ENCODE results near the gene RAD51AP1. TPM values are rescaled to one million over a fixed set of nuclear protein-coding genes. Genes with fewer than 3 reads are reported as not detected.

Gene RAD51AP1
- polyA plus RNA-seq, 3 donors: 1.0 to 1.4 (median 1.3) TPM

- intact Hi-C loops (cut with micrococcal nuclease): no loop called here
- Mint-ChIP-seq H3K27me3 (ENCODE audit: low read depth in 3 of 3) (no peaks in the 10 kb centered on the region), H3K9me3 (no peaks in the 10 kb centered on the region), H3K27ac (peak overlapping the region; percentile 82 to 94 (median 88)), H3K4me3 (peak overlapping the region in 1 of 2 donors; percentile 47), H3K36me3 (peaks cover 5 to 19% of the 10 kb centered on the region in 2 donors), H3K4me1 (peaks cover 31% of the 10 kb centered on the region)
- Histone ChIP-seq H3K27me3 (ENCODE audit: control insufficient read depth in 2 of 2, insufficient read depth in 2 of 2, low read length in 2 of 2) (no peaks in the 10 kb centered on the region), H3K27ac (ENCODE audit: low read depth in 1 of 2, low read length in 2 of 2) (peak overlapping the region; percentile 33 to 73), H3K4me2 (replicated peaks; ENCODE audit: extremely low read depth, low read length, poor library complexity, severe bottlenecking) (peak overlapping the region; percentile 1), H3K79me2 (ENCODE audit: insufficient read depth, low read length) (peaks cover 4% of the 10 kb centered on the region), H4K20me1 (ENCODE audit: insufficient read depth, low read length) (no peaks in the 10 kb centered on the region), H3K4me1 (ENCODE audit: control insufficient read depth in 1 of 2, insufficient read depth in 2 of 2, low read length in 2 of 2) (peaks cover 33 to 36% of the 10 kb centered on the region in 2 donors), H3K36me3 (replicated peaks in 1 of 2; ENCODE audit: control insufficient read depth in 1 of 2, insufficient read depth in 2 of 2, low read length in 2 of 2) (peaks cover 0 to 9% of the 10 kb centered on the region in 2 donors), H2AFZ (ENCODE audit: insufficient read depth, low read depth, low read length, poor library complexity, severe bottlenecking) (peak overlapping the region; percentile 46), H3K9me3 (replicated peaks in 1 of 2; ENCODE audit: control insufficient read depth in 1 of 2, insufficient read depth in 1 of 2, low read length in 2 of 2) (no peaks in the 10 kb centered on the region), H3K9ac (ENCODE audit: insufficient read depth, low read length, poor library complexity, severe bottlenecking) (no peak overlapping the region), H3K4me3 (replicated peaks in 1 of 3; ENCODE audit: low read depth in 2 of 3, low read length in 3 of 3) (peak overlapping the region in 1 of 3 experiments; percentile 10)
- peak in 2 of 3 donors; percentile 20 to 65 for DNase-seq
- WGBS (ENCODE audit: insufficient coverage): 82% methylated on average over 1 of the region's 2 CpGs
- TF ChIP-seq CTCF (IDR thresholded peaks at IDR 0.05): no peak
These were observed 18.2 kb downstream of the RAD51AP1 start for GRCh38 chr12:4556735-4557530.

- Mint-ChIP-seq H3K9me3 (no peaks in the 10 kb centered on the region), H3K4me3 (no peak overlapping the region), H3K27ac (peak overlapping the region in 6 of 7 donors; percentile 12 to 37 (median 34)), H3K27me3 (ENCODE audit: low read depth in 3 of 3) (peaks cover 0 to 2% (median 0%) of the 10 kb centered on the region in 3 donors), H3K36me3 (peaks cover 5 to 19% of the 10 kb centered on the region in 2 donors), H3K4me1 (peaks cover 38% of the 10 kb centered on the region)
- intact Hi-C loops (cut with micrococcal nuclease): no loop called here
- H3K79me2 ChIP-seq (ENCODE audit: insufficient read depth, low read length): peaks cover 4% of the 10 kb centered on the region
- 97% methylated on average over 5 of the region's 5 CpGs for WGBS (ENCODE audit: insufficient coverage)
- H4K20me1 ChIP-seq (ENCODE audit: insufficient read depth, low read length): no peaks in the 10 kb centered on the region
- H3K27ac ChIP-seq (ENCODE audit: low read depth in 1 of 2, low read length in 2 of 2): peak overlapping the region in 1 of 2 donors; percentile 73
- H3K27me3 ChIP-seq (ENCODE audit: control insufficient read depth in 2 of 2, insufficient read depth in 2 of 2, low read length in 2 of 2): no peaks in the 10 kb centered on the region
- TF ChIP-seq CTCF (IDR thresholded peaks at IDR 0.05): no peak
- H3K4me1 ChIP-seq (ENCODE audit: control insufficient read depth in 1 of 2, insufficient read depth in 2 of 2, low read length in 2 of 2): peaks cover 39 to 42% of the 10 kb centered on the region in 2 donors
- peak overlapping the region; percentile 1 for H3K4me2 ChIP-seq (replicated peaks; ENCODE audit: extremely low read depth, low read length, poor library complexity, severe bottlenecking)
- H3K9ac ChIP-seq (ENCODE audit: insufficient read depth, low read length, poor library complexity, severe bottlenecking): no peak overlapping the region
- DNase-seq: no peak
- no peak overlapping the region for H3K4me3 ChIP-seq (replicated peaks in 1 of 3; ENCODE audit: low read depth in 2 of 3, low read length in 3 of 3)
- H3K36me3 ChIP-seq (replicated peaks in 1 of 2; ENCODE audit: control insufficient read depth in 1 of 2, insufficient read depth in 2 of 2, low read length in 2 of 2): peaks cover 0 to 8% of the 10 kb centered on the region in 2 donors
- no peaks in the 10 kb centered on the region for H3K9me3 ChIP-seq (replicated peaks in 1 of 2; ENCODE audit: control insufficient read depth in 1 of 2, insufficient read depth in 1 of 2, low read length in 2 of 2)
- no peak overlapping the region for H2AFZ ChIP-seq (ENCODE audit: insufficient read depth, low read depth, low read length, poor library complexity, severe bottlenecking)
These were observed 18.9 kb downstream of the RAD51AP1 start for GRCh38 chr12:4557586-4557985.
